GM18519 (cell line): ENCODE data around the gene GRIK2.
A peak's percentile ranks its signal among the peaks of the same experiment; 100 is the strongest.
"Not testable (repeated sequence)": the region's sequence is repeated elsewhere in the genome, so short reads cannot be mapped to it uniquely, and the experiment has no call there.

Experiments
- ATAC-seq: cut with Tn5 transposase; IDR thresholded peaks from one replicate; pipeline ENCODE4 v1.9.1; 2021; ENCODE audit warnings: mild to moderate bottlenecking, moderate library complexity; ENCODE audit not compliant: unreplicated experiment, low FRiP score

GRIK2 gene

DNA sequence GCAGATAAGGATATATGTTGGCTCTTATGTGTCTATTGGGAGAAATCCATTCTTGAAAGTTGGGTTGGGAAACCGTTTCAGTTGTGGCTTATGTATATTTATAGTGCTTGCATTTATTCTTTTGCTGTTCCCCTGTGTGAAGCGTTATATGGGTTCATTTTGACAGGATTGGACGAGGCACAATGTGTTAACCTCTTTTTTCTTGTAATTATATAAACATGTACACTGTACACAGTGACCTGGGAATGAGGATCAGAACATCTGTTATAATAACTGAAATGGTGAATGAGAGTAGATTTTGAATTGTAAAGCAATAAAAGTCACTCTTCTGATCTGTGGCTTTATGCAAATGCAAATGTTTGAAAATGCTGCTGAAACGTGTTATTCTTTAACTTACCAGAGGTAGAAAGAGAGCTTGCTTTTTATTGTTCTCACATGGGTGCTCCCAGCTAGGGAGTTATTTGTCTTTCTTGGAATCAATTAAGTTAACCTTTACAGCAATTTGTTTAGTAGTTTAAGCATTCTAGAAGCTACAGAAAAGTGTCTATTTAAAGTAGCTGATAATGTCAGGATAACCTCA, 213.7 kb downstream of the GRIK2 start:
- no peak for ATAC-seq

DNA sequence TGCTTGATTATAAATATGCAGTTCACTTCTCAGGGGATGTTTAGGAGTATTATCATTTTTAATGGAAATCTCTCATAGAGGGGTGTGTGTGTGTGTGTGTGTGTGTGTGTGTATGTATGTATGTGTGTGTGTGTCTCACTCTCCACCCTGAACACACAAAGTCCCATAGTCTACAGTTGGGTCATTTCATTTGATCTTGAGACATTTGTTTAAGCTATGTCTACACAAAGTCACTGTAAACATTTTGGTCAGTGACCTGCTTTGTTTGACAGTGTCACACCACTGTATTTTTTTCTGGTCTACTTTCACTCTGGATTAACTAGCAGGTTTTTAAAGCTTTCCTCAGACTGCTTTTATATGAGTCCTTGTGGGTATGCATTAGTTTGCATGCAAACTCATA, 215.2 kb downstream of the GRIK2 start:
- no peak for ATAC-seq

DNA sequence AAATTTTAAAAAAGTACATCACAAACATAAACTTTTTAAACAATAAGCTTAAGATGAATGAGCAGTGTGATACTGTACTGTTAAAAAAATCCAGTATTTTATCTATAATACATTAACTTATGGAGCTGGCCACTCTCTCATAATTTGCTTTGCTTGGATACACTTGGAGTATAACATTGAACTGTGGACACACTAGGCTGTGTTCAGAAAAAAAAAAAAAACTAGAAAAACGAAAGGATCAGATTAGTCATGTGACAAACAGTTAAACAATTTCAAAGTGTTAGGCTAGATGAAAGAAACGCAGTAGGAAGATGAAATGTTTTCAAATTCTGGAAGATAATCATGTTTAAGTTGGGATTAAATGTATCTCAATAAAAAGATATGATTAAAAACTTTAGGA, 220.0 kb downstream of the GRIK2 start:
- no peak for ATAC-seq

DNA sequence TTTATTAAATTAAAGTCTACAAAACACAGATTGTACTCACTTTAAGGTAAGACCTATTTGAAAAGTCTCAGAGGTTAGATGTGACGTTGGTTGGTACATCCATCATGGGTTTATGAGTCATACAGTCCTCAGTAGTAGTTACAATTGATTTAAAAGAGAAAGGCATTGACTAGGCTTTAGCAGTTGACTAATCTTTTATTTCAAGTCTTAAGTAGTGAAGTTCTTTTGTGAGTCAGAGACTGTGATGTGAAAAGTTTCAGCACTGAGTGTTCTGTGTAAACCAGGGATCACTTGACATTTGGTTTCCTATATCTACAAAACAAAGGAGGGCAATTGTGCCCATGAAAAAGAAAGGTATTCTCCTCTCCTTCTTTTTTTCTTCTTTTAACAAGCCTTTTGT, 221.3 kb downstream of the GRIK2 start:
- no peak for ATAC-seq

DNA sequence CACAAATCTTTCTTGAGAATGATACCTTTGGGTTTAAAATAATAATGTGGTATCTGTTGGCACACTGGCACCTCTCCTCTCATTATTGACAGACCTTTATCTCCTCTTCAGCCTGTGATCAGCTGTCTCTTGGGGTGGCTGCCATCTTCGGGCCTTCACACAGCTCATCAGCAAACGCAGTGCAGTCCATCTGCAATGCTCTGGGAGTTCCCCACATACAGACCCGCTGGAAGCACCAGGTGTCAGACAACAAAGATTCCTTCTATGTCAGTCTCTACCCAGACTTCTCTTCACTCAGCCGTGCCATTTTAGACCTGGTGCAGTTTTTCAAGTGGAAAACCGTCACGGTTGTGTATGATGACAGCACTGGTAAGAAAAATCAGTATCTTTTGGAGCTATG, 232.8 kb downstream of the GRIK2 start:
- no peak for ATAC-seq

DNA sequence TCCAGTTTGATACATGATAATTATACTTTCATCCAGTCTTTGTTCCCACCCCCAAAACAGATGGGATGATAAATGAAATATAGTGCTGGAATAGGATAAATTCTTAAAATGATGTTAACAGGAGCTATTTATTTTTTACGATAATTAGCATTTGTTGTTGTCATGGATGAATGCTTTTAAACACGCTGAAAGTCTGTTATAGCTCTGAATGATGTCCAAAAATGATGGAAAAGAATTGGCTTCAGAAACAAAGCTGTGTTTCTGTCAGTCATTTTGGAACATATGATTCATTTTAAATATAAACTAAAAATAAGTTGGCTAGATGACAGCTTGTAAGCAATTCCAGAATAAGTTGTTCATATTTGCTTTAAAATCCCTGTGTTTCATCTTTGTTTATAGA, 237.4 kb downstream of the GRIK2 start:
- ATAC-seq = no peak

DNA sequence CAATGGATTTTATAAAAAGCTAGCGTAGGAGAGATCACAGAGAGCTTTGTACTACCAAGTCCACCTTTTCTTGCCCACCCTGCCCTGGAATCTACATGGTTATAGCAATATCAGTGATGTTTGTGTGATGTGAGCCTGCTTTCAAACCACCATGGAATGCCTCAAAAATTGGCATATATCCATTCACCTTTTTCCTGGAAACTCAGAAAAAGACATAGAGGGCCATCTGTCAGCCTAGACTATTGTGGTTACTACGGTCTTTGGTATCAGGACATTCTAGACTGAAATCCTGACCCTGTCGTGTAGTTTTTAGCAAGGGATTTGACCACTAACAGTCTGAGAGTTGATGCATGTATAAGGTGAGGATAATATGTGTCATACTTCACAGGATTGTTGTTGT, 239.6 kb downstream of the GRIK2 start:
- ATAC-seq = no peak

DNA sequence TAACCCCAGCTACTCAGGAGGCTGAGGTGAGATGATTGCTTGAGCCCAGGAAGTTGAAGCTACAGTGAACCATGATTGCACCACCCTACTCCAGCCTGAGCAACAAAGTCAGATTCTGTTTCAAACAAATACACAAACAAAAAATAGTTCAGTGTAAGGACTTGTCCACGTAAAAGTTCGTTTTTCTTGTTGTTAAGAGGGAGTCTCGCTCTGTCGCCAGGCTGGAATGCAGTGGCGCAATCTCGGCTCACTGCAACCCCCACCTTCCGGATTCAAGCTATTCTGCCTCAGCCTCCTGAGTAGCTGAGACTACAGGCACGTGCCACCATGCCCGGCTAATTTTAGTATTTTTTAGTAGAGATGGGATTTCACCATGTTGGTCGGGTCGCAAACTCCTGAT, 245.4 kb downstream of the GRIK2 start:
- ATAC-seq = not testable (repeated sequence)

DNA sequence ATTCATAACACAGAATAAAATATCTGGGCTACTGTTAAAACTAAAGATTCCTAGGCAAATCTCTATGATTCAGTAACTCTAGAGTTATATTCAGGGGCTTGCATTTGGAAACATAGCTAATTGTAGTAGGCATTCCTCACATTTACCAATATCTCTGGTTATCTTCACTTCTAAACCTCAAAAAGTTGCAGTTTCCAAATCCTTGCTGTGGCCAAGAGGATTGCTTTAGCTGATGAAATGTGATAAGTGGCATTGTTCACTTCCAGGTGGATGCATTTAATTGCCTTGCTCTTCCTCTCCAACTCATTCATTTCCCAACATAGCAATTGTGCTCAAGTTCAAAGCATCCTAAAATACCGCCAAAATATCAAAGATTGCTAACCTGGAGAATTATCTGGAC, 246.6 kb downstream of the GRIK2 start:
- ATAC-seq = no peak

DNA sequence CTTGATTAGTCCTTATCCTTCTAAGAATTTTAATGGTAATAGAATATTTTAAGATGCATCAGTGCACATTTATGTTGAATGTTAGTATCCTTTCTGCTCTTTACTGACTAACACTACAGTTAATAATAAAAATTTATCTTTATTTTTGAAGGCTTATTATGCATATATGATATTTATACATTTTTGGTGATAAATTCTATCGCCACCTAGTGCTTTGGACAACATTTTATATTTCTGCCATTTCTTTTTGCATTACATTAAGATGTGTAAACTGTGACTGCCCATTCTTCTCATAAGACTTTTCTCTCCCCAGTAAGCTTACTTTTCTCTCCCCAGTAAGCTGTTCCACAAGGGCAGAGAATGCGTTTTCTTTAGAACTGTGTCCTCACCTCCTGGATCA, 252.3 kb downstream of the GRIK2 start:
- ATAC-seq = no peak

DNA sequence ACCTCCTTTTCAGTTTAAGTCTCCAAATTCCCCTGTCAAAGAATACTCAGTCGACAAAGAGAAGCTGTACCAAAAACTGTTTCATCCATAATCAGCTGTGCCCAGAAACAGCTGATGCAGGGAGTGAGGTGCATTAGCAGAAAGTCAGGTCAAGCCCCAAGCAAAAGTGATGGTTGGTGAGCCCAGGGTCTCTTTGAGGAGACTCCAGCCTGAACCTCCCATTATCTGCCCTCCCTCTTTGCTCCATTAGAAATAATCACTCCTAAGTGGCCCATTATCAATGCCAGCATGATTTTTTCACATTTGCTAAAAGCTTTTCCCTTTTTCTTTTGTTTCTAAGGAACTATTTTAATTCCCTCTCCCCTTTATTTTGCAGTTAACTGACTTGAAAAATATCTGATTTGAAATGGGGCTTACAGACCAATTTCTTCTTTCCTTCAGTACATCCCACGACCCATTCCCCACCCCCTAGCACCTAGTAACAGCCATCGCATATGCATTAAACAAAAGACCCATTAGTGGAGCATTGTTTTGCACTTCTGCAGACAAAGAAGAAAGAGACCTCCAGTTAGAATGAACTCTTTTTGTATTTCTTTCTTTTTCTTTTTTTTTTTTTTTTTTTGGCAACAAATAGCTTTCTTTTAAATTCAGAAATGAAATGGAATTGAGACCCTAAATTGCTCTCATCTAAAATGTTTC, 257.0 kb downstream of the GRIK2 start:
- no peak for ATAC-seq

DNA sequence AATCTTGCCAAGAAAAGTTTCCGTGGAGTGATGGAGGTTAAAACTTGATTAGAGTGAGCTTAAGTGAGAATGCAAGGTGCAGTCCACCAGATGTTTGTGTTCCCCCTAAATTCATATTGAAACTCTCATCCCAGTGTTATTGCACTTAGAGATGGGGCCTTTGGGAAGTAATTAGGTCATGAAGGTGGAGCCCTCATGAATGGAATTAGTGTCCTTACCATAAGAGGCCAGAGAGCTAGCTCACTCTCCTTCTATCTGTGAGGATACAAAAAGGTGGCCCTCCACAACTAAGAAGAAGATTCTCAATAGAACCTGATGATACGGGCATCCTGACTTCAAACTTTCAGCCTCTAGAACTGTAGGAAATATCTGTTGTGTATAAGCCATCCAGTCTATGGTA, 258.6 kb downstream of the GRIK2 start:
- no peak for ATAC-seq

DNA sequence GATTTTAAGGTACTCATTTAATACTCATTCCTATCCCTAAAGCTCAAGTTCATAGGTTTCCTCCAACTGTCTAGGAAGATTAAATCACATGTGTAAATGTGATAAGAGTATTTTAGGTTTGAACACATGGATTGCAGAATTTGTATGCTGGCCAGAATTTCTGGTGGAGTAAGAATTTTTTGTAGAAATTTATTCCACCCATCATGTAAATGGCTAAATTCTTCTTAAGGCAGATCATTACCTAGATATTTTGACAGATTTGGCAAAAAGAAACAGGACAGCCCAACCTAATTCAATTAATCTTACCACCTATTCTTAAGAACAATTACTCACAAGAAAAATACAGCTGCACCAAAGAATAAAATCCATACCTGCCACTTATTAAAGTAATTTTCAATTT, 261.6 kb downstream of the GRIK2 start:
- no peak for ATAC-seq

DNA sequence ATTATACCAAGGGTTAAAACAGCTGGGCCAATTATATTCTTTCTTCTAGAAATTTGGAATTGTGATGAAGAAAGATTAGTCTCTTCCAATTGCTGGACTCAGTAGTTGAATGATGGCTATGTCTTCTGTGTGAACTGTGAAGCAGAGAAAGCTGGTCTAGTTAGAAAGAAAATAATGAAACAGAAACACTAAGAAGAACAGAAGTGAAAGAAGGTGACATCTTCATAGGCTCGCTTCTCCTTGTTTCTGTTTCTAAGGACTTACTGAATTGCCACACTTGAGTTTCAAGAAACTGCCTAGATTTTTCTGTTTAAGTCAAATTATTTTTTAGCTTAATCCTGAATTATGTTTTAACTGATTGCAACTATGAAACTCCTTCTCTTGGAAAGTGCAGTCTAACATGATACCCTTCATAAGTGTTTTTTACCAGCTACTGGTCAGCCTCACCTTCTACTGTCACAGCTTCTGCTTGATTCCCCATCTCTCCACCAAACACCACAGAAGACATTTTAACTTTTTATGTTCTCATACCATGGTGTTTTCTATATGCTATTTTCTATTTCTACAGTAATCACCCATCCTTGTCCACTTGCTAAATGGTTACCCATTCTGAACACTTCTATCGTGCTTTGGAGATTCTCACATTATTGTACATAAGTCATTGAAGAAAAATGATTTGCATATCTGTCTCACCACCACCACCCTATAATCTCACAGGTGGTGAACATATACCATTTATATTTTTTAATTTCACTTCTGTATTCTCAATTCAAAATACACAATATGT, 268.8 kb downstream of the GRIK2 start:
- ATAC-seq = peak; percentile 73

DNA sequence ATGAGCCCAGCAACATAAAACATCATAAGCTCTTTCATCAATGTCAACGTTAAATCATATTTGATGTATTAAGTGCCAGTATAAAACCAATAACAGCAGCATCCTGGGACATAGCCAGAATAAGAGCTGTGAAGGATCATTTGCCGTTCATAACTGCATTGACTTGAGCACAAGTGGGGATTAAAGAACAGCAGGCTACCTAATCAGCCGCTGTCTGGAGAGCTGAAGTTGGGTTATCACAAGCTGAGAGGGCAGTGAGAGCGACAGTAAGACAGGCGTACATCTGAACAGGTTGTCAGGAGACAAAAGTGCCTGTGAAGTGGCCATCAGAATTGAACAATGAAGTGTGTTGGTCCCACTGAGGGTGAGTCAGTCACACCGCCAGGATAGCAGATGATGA, 269.6 kb downstream of the GRIK2 start:
- no peak for ATAC-seq

DNA sequence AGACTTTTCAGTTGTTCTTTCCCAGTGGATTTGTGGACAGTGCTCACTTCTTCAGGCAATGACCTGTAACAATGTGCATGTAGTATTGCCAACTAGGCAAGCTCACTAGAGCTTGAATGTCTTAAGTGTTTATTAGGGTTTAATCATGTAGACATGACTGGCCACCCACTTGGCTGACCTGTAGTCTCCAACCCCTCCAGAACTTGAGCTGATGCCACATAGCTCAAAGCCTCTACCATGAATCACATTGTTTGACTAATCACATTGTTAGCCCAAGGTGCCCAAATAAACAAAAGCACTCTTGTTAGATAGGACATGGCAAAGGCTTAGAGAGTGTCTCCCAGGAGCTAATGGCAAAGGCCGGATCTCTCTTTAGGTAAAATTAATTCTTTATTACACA, 272.7 kb downstream of the GRIK2 start:
- ATAC-seq = no peak

DNA sequence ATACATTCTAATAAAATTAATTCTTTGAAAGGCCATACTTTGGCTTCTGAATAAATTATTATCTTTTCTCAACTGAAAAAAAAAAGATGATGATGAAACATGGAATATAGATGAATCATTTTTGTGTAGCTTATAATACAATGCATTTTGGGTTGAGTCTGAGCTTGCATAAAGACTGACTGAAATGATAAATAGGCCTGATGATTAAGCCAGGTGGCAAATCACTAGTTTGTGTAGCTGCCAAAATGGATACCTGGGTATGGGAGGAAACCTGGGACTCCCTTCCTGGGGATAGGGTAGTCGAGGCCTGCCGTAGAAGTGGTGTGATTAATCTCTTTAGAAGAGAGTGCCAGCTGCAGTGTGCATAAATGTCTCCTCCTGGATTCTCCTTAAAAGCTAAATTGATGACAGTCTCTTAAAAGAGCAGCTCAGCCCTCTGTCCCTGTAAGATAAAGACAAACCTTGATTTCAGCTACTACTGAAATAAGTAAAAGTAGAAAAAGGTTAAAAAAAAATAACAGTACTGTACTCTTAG, 275.1 kb downstream of the GRIK2 start:
- ATAC-seq = no peak

DNA sequence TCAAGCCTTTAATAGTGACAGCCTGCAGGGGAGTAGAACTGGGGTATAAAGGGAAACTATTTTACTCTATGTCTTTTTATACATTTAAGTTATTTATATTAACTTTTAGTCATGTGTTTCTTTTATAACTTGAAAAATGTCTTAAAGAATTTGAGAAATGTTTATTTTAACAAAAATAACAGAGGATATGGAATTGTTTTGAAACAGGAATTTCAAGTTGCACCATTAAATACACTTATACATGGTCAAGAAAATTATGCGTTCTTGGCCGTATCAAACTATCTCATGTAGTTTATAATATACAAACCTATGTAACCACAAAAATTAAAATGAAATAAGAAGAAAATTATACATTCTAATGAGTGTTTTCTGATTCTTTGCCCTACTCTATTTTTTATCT, 282.7 kb downstream of the GRIK2 start:
- no peak for ATAC-seq

DNA sequence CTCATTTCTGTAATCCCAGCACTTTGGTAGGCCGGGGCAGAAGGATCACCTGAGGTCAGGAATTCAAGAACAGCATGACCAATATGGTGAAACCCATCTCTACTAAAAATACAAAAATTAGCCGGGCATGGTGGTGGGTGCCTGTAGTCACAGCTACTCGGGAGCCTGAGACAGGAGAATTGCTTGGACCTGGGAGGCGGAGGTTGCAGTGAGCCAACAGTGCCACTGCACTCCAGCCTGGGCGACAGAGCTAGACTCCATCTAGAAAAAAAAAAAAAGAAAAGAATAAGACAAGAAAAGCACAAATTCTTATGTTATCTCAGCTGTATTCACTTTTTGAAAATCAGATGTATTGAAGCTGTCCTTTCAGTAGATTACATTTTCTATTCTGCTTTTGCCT, 289.4 kb downstream of the GRIK2 start:
- no peak for ATAC-seq

DNA sequence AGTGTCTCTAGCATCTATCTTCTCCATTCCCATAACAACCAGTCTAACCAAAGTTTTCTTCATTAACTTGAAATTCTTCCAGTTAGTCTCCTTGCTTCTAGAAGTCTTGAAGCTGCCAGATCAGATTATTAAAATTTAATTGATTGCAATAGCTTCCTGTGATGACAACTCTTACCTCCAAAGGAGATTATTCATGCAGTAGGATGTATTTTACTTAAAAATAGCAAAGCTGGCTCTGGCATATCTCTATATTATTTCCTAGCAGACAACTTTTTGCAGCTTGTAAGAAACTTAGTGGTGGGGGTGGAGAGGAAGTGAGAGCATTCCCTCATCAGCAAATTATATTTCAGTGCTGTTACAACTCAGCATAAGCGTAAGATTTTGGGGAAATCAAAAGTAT, 290.4 kb downstream of the GRIK2 start:
- no peak for ATAC-seq

DNA sequence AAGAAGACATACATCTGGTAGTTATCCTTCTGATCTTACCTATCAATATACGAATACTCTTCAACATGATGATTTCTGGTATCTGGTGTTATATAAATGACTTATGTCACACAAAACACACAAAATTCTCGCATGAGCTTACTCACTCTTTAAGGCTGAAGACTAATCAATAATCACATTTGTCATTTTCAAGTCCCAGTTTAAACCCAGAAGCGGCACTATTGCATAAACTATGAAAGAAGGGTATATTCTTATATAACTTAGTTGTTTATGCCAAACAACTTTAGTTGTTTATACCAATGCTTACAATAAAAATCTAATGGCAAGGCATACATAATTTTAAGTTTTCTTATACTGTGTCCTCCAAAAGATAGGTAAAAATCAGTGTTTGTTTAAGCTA, 293.1 kb downstream of the GRIK2 start:
- no peak for ATAC-seq

DNA sequence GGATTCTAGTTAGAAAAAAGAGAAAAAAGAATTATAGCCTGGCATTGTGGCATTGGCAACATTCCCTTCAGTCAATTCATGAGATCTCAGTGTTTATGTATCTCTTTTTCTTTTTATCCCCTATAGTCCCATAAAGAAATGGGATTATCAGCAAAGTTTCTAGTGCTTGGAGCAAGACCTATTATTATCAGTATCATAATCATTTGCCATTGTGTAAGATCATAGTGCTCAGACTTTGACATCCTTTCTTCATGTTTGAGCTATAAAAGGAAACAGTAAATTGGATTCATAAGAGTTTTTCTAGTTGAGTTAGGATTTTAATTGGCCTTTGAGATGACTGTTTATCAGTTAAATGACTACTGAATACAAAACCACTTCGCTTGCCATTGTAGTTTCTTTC, 295.6 kb downstream of the GRIK2 start:
- no peak for ATAC-seq
